Measurements from ENCODE around the gene COL5A1.
A peak's percentile ranks its signal among the peaks of the same experiment; 100 is the strongest.
"Not testable (repeated sequence)": the region's sequence is repeated elsewhere in the genome, so short reads cannot be mapped to it uniquely, and the experiment has no call there.

Gene COL5A1

GRCh38 chr9:134681061-134681661 lies 39.6 kb downstream of the COL5A1 start:
- intact Hi-C loops (cut with DNase I): no loop called here
- no peak for DNase-seq

- intact Hi-C loops (cut with DNase I): no loop called here
- no peak for DNase-seq
Measured at GRCh38 chr9:134682026-134682425, 40.4 kb downstream of the COL5A1 start.

- no peak for DNase-seq
- intact Hi-C loops (cut with DNase I): no loop called here
Measured at GRCh38 chr9:134682651-134683364, 41.2 kb downstream of the COL5A1 start.

DNA sequence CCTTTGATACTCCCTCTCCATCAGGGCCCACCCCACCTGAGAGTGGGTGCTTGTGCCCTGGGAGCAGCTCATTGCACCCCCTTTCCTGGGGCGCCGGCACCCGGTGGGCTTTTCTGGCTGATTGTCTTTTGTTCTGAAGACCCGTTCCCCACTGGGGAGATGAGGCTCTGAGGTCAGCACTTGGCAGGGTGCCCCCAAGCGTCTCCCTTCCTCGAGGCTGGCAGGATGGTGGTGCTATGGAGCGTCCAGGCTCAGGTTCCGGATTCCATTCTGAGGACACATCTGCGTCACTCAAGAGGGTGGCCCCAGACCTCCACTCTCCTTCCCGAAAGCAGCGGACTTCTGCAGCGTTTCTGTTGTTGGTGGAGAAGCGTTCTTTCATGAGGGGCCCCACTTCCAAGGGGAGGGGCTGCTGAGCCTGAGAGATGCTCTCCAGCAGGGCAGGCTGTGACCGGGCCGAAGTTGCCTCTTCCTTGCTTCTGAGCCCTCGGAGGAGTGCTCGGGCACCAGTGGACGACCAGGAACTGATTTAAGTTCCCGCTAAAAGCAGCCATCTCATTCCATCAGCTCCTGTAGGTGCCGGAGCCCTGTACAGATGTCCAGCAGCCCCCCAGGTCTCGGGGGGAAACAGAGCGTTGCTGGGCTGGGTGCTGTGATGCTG lies 42.2 kb downstream of the COL5A1 start:
- DNase-seq: no peak
- intact Hi-C loops (cut with DNase I): no loop called here

- intact Hi-C loops (cut with DNase I): no loop called here
- DNase-seq: no peak
Measured at GRCh38 chr9:134684375-134684723, 42.7 kb downstream of the COL5A1 start.

GRCh38 chr9:134684941-134685340 lies 43.3 kb downstream of the COL5A1 start:
- intact Hi-C loops (cut with DNase I): not testable (repeated sequence)

GRCh38 chr9:134685784-134686183 lies 44.2 kb downstream of the COL5A1 start:
- no peak for DNase-seq
- intact Hi-C loops (cut with DNase I): no loop called here

More at GRCh38 chr9:134684941-134685340, 43.3 kb downstream of the COL5A1 start:
- not testable (repeated sequence) for DNase-seq

- intact Hi-C loops (cut with DNase I): no loop called here
- DNase-seq: no peak
Measured at GRCh38 chr9:134686896-134687295, 45.3 kb downstream of the COL5A1 start.

- intact Hi-C loops (cut with DNase I): no loop called here
- no peak for DNase-seq
Measured at GRCh38 chr9:134687556-134687955, 46.0 kb downstream of the COL5A1 start.

DNA sequence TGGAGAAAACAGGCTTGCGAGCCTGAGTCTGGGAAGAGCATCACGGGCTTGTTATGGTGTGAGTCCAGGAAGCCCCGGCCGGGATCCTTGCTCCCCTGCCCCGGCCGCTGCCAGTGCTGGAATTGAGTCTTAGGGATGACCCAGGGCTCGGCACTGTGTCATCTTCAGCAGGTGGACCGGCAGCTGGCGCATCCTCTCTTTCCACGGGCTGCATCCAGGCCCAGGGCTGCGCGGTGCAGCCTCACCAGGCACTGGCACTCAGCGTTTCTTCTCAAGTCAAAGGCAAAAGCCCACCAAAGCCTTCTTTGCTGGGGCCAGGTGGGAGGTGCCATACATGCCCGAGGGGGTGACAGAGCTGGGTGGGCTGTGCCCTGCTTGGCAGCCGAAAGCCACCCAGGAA lies 46.6 kb downstream of the COL5A1 start:
- intact Hi-C loops (cut with DNase I): no loop called here
- DNase-seq: no peak

DNA sequence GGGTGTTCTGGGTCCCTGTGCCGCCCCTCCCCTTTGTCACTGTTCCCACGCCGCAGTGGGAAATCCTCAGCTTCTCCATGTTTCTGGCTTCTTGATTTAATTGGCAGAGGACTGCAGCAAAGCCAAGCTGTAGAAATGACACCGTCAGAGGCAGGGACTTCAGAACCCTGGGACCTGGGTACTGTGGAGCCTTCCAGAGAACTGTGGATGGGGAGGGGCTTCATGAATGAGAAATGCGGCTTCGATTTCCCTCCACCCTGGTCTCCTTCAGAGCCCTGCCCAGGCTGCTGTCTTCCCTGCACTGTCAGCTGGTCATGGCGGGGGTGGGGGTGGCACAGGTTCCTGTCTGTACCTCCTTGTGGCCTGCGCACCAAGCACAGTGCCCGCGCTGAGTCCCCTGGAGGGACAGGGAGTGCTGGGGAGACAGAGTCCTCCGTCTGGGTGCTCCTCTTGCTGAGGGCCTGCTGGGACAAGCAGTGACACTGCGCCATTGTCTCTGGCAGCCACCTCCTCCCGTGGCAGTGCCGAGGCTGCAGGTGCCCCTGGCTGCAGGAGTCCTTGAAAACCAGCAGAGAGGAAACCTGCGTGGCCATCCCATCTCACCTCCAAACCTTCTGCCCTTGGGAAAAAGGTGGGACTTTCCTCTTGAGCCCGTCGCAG lies 47.2 kb downstream of the COL5A1 start:
- DNase-seq: peak in 1 of 42 donors; percentile 3
- intact Hi-C loops (cut with DNase I): no loop called here

- intact Hi-C loops (cut with DNase I): no loop called here
- peak in 41 of 42 donors; percentile 22 to 84 (median 58) for DNase-seq
Measured at GRCh38 chr9:134689321-134690181, 47.9 kb downstream of the COL5A1 start.

- intact Hi-C loops (cut with DNase I): no loop called here
- no peak for DNase-seq
Measured at GRCh38 chr9:134690301-134690751, 48.7 kb downstream of the COL5A1 start.

GRCh38 chr9:134690946-134691694 lies 49.5 kb downstream of the COL5A1 start:
- intact Hi-C loops (cut with DNase I): no loop called here
- peak in 1 of 42 donors; percentile 3 for DNase-seq

GRCh38 chr9:134691695-134692572 lies 50.3 kb downstream of the COL5A1 start:
- DNase-seq: peak in 1 of 42 donors; percentile 1
- intact Hi-C loops (cut with DNase I): no loop called here

DNA sequence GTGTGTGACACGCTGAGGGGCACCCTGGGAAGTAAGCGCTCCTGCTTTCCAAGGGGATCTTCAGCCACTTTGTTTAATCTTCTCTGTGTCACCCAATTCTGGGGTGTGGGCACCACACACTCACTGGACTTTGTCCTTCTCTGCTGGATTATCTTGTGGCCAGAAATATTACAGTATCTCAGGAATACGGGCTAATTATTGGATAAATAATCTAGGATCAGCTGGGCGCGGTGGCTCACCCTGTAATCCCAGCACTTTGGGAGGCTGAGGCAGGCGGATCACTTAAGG lies 50.9 kb downstream of the COL5A1 start:
- peak in 1 of 42 donors; percentile 1 for DNase-seq
- intact Hi-C loops (cut with DNase I): no loop called here

- no peak for DNase-seq
- intact Hi-C loops (cut with DNase I): no loop called here
Measured at GRCh38 chr9:134693011-134693410, 51.4 kb downstream of the COL5A1 start.
